Activated naive CD8-positive, alpha-beta T cell treated with anti-CD3 and anti-CD28 coated beads, Interleukin-2, amount 50 U/mL, for 24 hours (primary cell): ENCODE measurements around the gene STK25.
"Not testable (repeated sequence)": the region's sequence is repeated elsewhere in the genome, so short reads cannot be mapped to it uniquely, and the experiment has no call there.

Source experiments
- ATAC-seq: fragments of 150-1000 bp; cut with Tn5 transposase; one replicate; pipeline ENCODE4 v1.10.0; 2021
- DNase-seq: peaks from one replicate; pipeline ENCODE4 v3.0.0; 2021
- H3K27ac Mint-ChIP-seq: one replicate; pipeline ENCODE4 v1.8.0; 2021; ENCODE audit warnings: mild to moderate bottlenecking, mixed read lengths
- H3K27me3 Mint-ChIP-seq: one replicate; pipeline ENCODE4 v1.8.0; 2021; ENCODE audit warnings: mixed read lengths
- H3K36me3 Mint-ChIP-seq: one replicate; pipeline ENCODE4 v1.8.0; 2021; ENCODE audit warnings: low read depth, mixed read lengths
- H3K4me1 Mint-ChIP-seq: one replicate; pipeline ENCODE4 v1.8.0; 2021; ENCODE audit warnings: mixed read lengths
- H3K4me3 Mint-ChIP-seq: one replicate; pipeline ENCODE4 v1.8.0; 2021; ENCODE audit warnings: mild to moderate bottlenecking, moderate library complexity, mixed read lengths
- H3K9me3 Mint-ChIP-seq: one replicate; pipeline ENCODE4 v1.8.0; 2021; ENCODE audit warnings: mixed read lengths

Gene STK25

GRCh38 chr2:241532168-241532567 lies 23.8 kb upstream of the STK25 start:
- H3K9me3 Mint-ChIP-seq: no peaks in the 10 kb centered on the region
- H3K4me3 Mint-ChIP-seq: no peak overlapping the region
- DNase-seq (no peak), ATAC-seq (no peak)
- H3K36me3 Mint-ChIP-seq: no peaks in the 10 kb centered on the region
- no peaks in the 10 kb centered on the region for H3K27me3 Mint-ChIP-seq
- no peaks in the 10 kb centered on the region for H3K4me1 Mint-ChIP-seq
- no peak overlapping the region for H3K27ac Mint-ChIP-seq

- Mint-ChIP-seq H3K9me3 (peaks cover 2% of the 10 kb centered on the region), H3K4me3 (no peak overlapping the region), H3K4me1 (no peaks in the 10 kb centered on the region), H3K27ac (no peak overlapping the region), H3K27me3 (no peaks in the 10 kb centered on the region), H3K36me3 (no peaks in the 10 kb centered on the region)
- no peak for ATAC-seq
- DNase-seq: no peak
Measured at GRCh38 chr2:241531161-241531722, 22.9 kb upstream of the STK25 start.

GRCh38 chr2:241530571-241530970 lies 22.2 kb upstream of the STK25 start:
- ATAC-seq (no peak), DNase-seq (no peak)
- Mint-ChIP-seq H3K4me1 (no peaks in the 10 kb centered on the region), H3K36me3 (no peaks in the 10 kb centered on the region), H3K27ac (no peak overlapping the region), H3K27me3 (no peaks in the 10 kb centered on the region), H3K4me3 (no peak overlapping the region), H3K9me3 (peaks cover 6% of the 10 kb centered on the region)

- not testable (repeated sequence) for ATAC-seq, H3K9me3 Mint-ChIP-seq, H3K36me3 Mint-ChIP-seq, H3K27me3 Mint-ChIP-seq, H3K4me3 Mint-ChIP-seq, DNase-seq, H3K4me1 Mint-ChIP-seq, H3K27ac Mint-ChIP-seq
Measured at GRCh38 chr2:241525818-241526780, 17.7 kb upstream of the STK25 start.

- Mint-ChIP-seq H3K4me1 (peaks cover 4% of the 10 kb centered on the region), H3K36me3 (no peaks in the 10 kb centered on the region), H3K27me3 (peaks cover 11% of the 10 kb centered on the region), H3K9me3 (peaks cover 8% of the 10 kb centered on the region), H3K27ac (no peak overlapping the region), H3K4me3 (no peak overlapping the region)
- no peak for ATAC-seq
- DNase-seq: no peak
Measured at GRCh38 chr2:241522477-241522876, 14.1 kb upstream of the STK25 start.

- Mint-ChIP-seq H3K4me1 (peaks cover 12% of the 10 kb centered on the region), H3K36me3 (peaks cover 2% of the 10 kb centered on the region), H3K27ac (no peak overlapping the region), H3K4me3 (no peak overlapping the region), H3K27me3 (peaks cover 14% of the 10 kb centered on the region), H3K9me3 (peaks cover 7% of the 10 kb centered on the region)
- ATAC-seq (no peak), DNase-seq (no peak)
Measured at GRCh38 chr2:241519669-241520068, 11.3 kb upstream of the STK25 start.

- H3K36me3 Mint-ChIP-seq: peaks cover 2% of the 10 kb centered on the region
- H3K4me3 Mint-ChIP-seq: no peak overlapping the region
- no peak overlapping the region for H3K27ac Mint-ChIP-seq
- ATAC-seq (no peak), DNase-seq (no peak)
- peaks cover 12% of the 10 kb centered on the region for H3K4me1 Mint-ChIP-seq
- peaks cover 7% of the 10 kb centered on the region for H3K9me3 Mint-ChIP-seq
- H3K27me3 Mint-ChIP-seq: peaks cover 13% of the 10 kb centered on the region
Measured at GRCh38 chr2:241517297-241517696, 8.9 kb upstream of the STK25 start.

GRCh38 chr2:241516520-241516965 lies 8.2 kb upstream of the STK25 start:
- peaks cover 12% of the 10 kb centered on the region for H3K4me1 Mint-ChIP-seq
- peaks cover 7% of the 10 kb centered on the region for H3K9me3 Mint-ChIP-seq
- H3K27me3 Mint-ChIP-seq: peaks cover 12% of the 10 kb centered on the region
- DNase-seq: no peak
- no peak overlapping the region for H3K4me3 Mint-ChIP-seq
- H3K27ac Mint-ChIP-seq: no peak overlapping the region
- peaks cover 2% of the 10 kb centered on the region for H3K36me3 Mint-ChIP-seq
- ATAC-seq: no peak

- Mint-ChIP-seq H3K27me3 (peaks cover 5% of the 10 kb centered on the region), H3K9me3 (peaks cover 7% of the 10 kb centered on the region), H3K4me1 (peaks cover 9% of the 10 kb centered on the region), H3K36me3 (peaks cover 2% of the 10 kb centered on the region), H3K4me3 (no peak overlapping the region), H3K27ac (peak overlapping the region; percentile 50)
- DNase-seq (no peak), ATAC-seq (peak; percentile 36)
Measured at GRCh38 chr2:241514986-241515737, 6.8 kb upstream of the STK25 start.

- peaks cover 2% of the 10 kb centered on the region for H3K36me3 Mint-ChIP-seq
- peaks cover 12% of the 10 kb centered on the region for H3K4me1 Mint-ChIP-seq
- no peak for ATAC-seq
- H3K27me3 Mint-ChIP-seq: peaks cover 5% of the 10 kb centered on the region
- DNase-seq: no peak
- H3K9me3 Mint-ChIP-seq: peaks cover 8% of the 10 kb centered on the region
- H3K4me3 Mint-ChIP-seq: no peak overlapping the region
- H3K27ac Mint-ChIP-seq: no peak overlapping the region
Measured at GRCh38 chr2:241514553-241514952, 6.2 kb upstream of the STK25 start.

- H3K27me3 Mint-ChIP-seq: no peaks in the 10 kb centered on the region
- H3K27ac Mint-ChIP-seq: no peak overlapping the region
- peaks cover 26% of the 10 kb centered on the region for H3K4me1 Mint-ChIP-seq
- peaks cover 3% of the 10 kb centered on the region for H3K9me3 Mint-ChIP-seq
- no peak for ATAC-seq
- no peak for DNase-seq
- no peaks in the 10 kb centered on the region for H3K36me3 Mint-ChIP-seq
- H3K4me3 Mint-ChIP-seq: no peak overlapping the region
Measured at GRCh38 chr2:241511091-241511741, 2.8 kb upstream of the STK25 start.

- ATAC-seq: no peak
Measured at GRCh38 chr2:241509155-241509784, 886 bp upstream of the STK25 start.

GRCh38 chr2:241507430-241508239 lies 749 bp downstream of the STK25 start:
- H3K4me1 Mint-ChIP-seq: peaks cover 23% of the 10 kb centered on the region
- H3K9me3 Mint-ChIP-seq: peaks cover 3% of the 10 kb centered on the region
- H3K36me3 Mint-ChIP-seq: no peaks in the 10 kb centered on the region
- H3K4me3 Mint-ChIP-seq: peak overlapping the region; percentile 82
- H3K27ac Mint-ChIP-seq: no peak overlapping the region
- ATAC-seq: peak; percentile 2
- H3K27me3 Mint-ChIP-seq: no peaks in the 10 kb centered on the region
- peak; percentile 43 for DNase-seq

More at GRCh38 chr2:241509155-241509784, 886 bp upstream of the STK25 start:
- peaks cover 3% of the 10 kb centered on the region for H3K9me3 Mint-ChIP-seq
- H3K4me3 Mint-ChIP-seq: peak overlapping the region; percentile 72
- H3K36me3 Mint-ChIP-seq: no peaks in the 10 kb centered on the region
- no peak for DNase-seq
- peak overlapping the region; percentile 48 for H3K27ac Mint-ChIP-seq
- H3K27me3 Mint-ChIP-seq: no peaks in the 10 kb centered on the region
- H3K4me1 Mint-ChIP-seq: peaks cover 23% of the 10 kb centered on the region
